GM18519 (cell line): ENCODE results near the gene BLOC1S6.

Experiments used
- ATAC-seq: cut with Tn5 transposase; IDR thresholded peaks from one replicate; pipeline ENCODE4 v1.9.1; 2021; ENCODE audit warnings: mild to moderate bottlenecking, moderate library complexity; ENCODE audit not compliant: unreplicated experiment, low FRiP score

Gene BLOC1S6

GRCh38 chr15:45587863-45588170 is 638 bp downstream of the BLOC1S6 start:
- no peak for ATAC-seq

- no peak for ATAC-seq
Measured at GRCh38 chr15:45588219-45588875, 1.2 kb downstream of the BLOC1S6 start.

- ATAC-seq, result no peak
Measured at GRCh38 chr15:45589256-45589655, 2.1 kb downstream of the BLOC1S6 start.

GRCh38 chr15:45594319-45594718 is 7.1 kb downstream of the BLOC1S6 start:
- ATAC-seq, result no peak

GRCh38 chr15:45594835-45595530 is 7.8 kb downstream of the BLOC1S6 start:
- ATAC-seq, result no peak

GRCh38 chr15:45603881-45604280 is 16.7 kb downstream of the BLOC1S6 start:
- no peak for ATAC-seq

GRCh38 chr15:45604326-45604725 is 17.1 kb downstream of the BLOC1S6 start:
- no peak for ATAC-seq

- peak; percentile 43 for ATAC-seq
Measured at GRCh38 chr15:45606413-45606812, 19.2 kb downstream of the BLOC1S6 start.

GRCh38 chr15:45606841-45607240 is 19.7 kb downstream of the BLOC1S6 start:
- ATAC-seq, result no peak

GRCh38 chr15:45611305-45611704 is 24.1 kb downstream of the BLOC1S6 start:
- no peak for ATAC-seq

- ATAC-seq, result no peak
Measured at GRCh38 chr15:45612790-45613415, 25.7 kb downstream of the BLOC1S6 start.

GRCh38 chr15:45616901-45617323 is 29.7 kb downstream of the BLOC1S6 start:
- ATAC-seq, result no peak

GRCh38 chr15:45618813-45619212 is 31.6 kb downstream of the BLOC1S6 start:
- no peak for ATAC-seq

- no peak for ATAC-seq
Measured at GRCh38 chr15:45628136-45628535, 41.0 kb downstream of the BLOC1S6 start.

- no peak for ATAC-seq
Measured at GRCh38 chr15:45630917-45631691, 43.9 kb downstream of the BLOC1S6 start.

GRCh38 chr15:45631776-45632175 is 44.6 kb downstream of the BLOC1S6 start:
- ATAC-seq, result no peak

- ATAC-seq, result peak; percentile 38
Measured at GRCh38 chr15:45634432-45635190, 47.4 kb downstream of the BLOC1S6 start, which contains the start of gene SQOR. SQOR (plus strand) TSS chr15:45635029; CDS start chr15:45658924, 23,895 bp downstream.

- peak; percentile 20 for ATAC-seq
Measured at GRCh38 chr15:45635191-45635638, 48.0 kb downstream of the BLOC1S6 start.

GRCh38 chr15:45635763-45636292 is 48.6 kb downstream of the BLOC1S6 start:
- ATAC-seq, result no peak

- no peak for ATAC-seq
Measured at GRCh38 chr15:45637141-45637540, 50.0 kb downstream of the BLOC1S6 start.
